Retina (tissue), 1 donor: Measurements from ENCODE around the gene CGB8.

Experiments used
- DNase-seq: peaks from one replicate; pipeline ENCODE4 v3.0.0-alpha.2; 2016

Gene CGB8

DNA sequence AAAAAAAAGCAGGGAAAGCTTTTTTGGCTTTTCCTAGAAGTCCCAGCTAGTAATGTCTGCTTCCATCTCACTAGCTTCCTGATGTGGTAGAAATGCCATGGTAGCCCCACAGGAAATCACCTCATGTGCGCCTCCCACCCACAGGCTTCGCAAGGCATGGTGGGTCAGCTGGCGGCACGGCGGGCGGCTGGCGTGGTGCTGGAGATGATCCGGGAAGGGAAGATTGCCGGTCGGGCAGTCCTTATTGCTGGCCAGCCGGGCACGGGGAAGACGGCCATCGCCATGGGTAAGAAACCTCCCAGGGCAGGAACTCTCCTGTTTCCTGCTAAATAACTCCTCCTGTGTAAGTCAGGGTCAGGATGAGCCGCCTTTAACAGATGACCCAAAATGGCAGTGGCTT, 44.8 kb downstream of the CGB8 start:
- DNase-seq: no peak

DNA sequence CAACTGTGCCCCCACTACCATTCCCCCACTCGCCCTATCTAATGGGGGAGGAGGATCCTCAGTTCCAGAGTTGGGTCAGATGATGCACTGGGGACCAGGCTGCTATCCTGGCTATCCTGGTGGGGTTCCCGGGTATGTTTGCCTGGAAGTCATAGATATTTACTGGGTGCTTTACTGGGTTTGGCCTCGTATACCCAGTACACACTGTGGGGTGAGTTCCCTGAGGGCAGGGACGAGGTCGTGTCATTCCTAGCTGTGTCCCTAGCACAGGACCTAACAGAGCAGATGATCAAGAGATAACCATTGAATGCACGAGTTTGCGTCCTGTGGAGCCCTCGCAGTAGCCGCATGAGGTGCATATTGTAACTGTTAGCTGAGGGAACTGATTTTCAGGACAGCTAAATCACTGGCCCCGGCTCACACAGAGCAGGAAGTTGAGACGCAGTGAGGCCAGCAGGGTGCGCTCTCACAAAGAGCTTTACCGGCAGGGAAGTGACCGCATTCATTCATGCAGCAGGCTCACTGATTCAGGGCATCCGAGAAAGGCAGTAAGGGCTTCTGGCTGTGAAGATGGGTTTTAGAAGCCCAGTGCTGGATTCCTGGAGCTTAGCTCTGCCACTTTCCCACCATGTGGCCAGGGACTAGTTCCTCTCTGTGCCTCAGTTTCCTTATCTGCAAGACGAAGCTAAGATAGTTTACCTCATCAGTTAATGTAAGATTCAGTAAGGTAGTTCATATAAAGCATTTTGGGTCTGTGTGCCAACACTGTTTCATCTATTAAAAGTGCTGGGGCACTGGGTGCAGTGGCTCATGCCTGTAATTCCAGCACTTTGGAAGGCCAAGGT, 49.2 kb downstream of the CGB8 start:
- DNase-seq: peak; percentile 50

DNA sequence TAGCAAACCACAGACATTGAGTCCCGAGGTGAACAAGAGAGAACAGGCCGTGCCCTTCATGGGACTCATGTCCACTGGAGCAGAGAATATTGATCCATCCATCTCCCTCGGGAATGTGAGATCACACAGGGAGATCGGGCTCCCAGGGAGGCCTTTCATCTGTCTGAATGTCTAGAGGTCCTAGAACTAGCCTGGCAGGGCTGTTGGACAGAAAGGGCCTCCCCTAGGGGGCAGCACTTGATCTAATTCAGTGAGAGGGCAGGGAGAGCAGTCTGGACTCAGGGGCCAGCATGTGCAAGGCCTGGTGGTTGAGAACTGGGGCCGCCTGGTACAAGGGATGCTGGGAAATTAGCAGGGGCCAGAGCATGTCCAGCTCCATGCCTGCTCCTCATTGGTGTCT, 50.9 kb downstream of the CGB8 start:
- DNase-seq: no peak
